PC-9 (cell line): ENCODE measurements around the gene HBB. TPM values are rescaled to one million over a fixed set of nuclear protein-coding genes. Genes with fewer than 3 reads are reported as not detected.

Experiments
- BruUV-seq: library from RNA; stranded (reverse); fragments of 400-500 nt; replicated peaks from 2 replicates; lab custom pipeline; 2021; lab: Mats Ljungman, UMichigan
- CTCF ChIA-PET: fragments of 300-600 bp; sonication (Branson Sonifier 250); formaldehyde crosslinking; loops from one replicate; lab custom pipeline; 2022; ENCODE audit warnings: antibody characterized with exemption; lab: Charles Lee
- POLR2A ChIA-PET: fragments of 300-600 bp; sonication (Branson Sonifier 250); formaldehyde crosslinking; loops from one replicate; lab custom pipeline; 2022; ENCODE audit warnings: antibody characterized with exemption; ENCODE audit not compliant: unreplicated experiment; lab: Charles Lee
- DNase-seq, 2 experiments: peaks; one replicate each; pipeline versions ENCODE4 v3.0.0 to v3.0.0-alpha.2; 2015 to 2022; ENCODE audit warnings: mixed read lengths in 1 of 2
- H2AFZ ChIP-seq: fragments of 200-600 bp; sonication (generic); 2 replicates; pipeline ENCODE4 v1.8.1; 2017; ENCODE audit warnings: antibody characterized with exemption
- H3F3A ChIP-seq: fragments of 200-600 bp; sonication (generic); 2 replicates; pipeline ENCODE4 v1.8.1; 2017; ENCODE audit warnings: antibody characterized with exemption, mild to moderate bottlenecking, low read depth; ENCODE audit not compliant: insufficient read depth
- H3K27ac ChIP-seq: fragments of 200-600 bp; sonication (generic); 2 replicates; pipeline ENCODE4 v1.6.1; 2016; ENCODE audit warnings: mixed run types
- H3K27me3 ChIP-seq: fragments of 200-600 bp; sonication (generic); 2 replicates; pipeline ENCODE4 v1.6.1; 2016; ENCODE audit warnings: low read depth, mixed run types; ENCODE audit not compliant: insufficient read depth
- H3K36me3 ChIP-seq: fragments of 200-600 bp; sonication (generic); 2 replicates; pipeline ENCODE4 v1.6.1; 2016; ENCODE audit warnings: low read depth, mixed run types
- H3K4me1 ChIP-seq: fragments of 200-600 bp; sonication (generic); replicated peaks from 2 replicates; pipeline ENCODE4 v1.6.1; 2016; ENCODE audit warnings: mixed run types; ENCODE audit not compliant: insufficient read depth
- H3K4me2 ChIP-seq: fragments of 200-600 bp; sonication (generic); 2 replicates; pipeline ENCODE4 v1.6.1; 2017; ENCODE audit warnings: mixed run types
- H3K4me3 ChIP-seq: fragments of 200-600 bp; sonication (generic); 2 replicates; pipeline ENCODE4 v1.6.1; 2016; ENCODE audit warnings: mixed run types
- H3K79me2 ChIP-seq: fragments of 200-600 bp; sonication (generic); 2 replicates; pipeline ENCODE4 v1.6.1; 2017; ENCODE audit warnings: low read depth, mixed run types
- H3K9me2 ChIP-seq: fragments of 200-600 bp; sonication (generic); 2 replicates; pipeline ENCODE4 v1.8.1; 2017; ENCODE audit warnings: mild to moderate bottlenecking; ENCODE audit not compliant: insufficient read depth
- H3K9me3 ChIP-seq: fragments of 200-600 bp; sonication (generic); 2 replicates; pipeline ENCODE4 v1.8.1; 2016; ENCODE audit warnings: low read depth; ENCODE audit not compliant: insufficient read depth
- H4K20me1 ChIP-seq: fragments of 200-600 bp; sonication (generic); 2 replicates; pipeline ENCODE4 v1.8.1; 2017; ENCODE audit not compliant: insufficient read depth
- CTCF ChIP-seq: fragments of 200-600 bp; sonication (generic); conservative IDR thresholded peaks from 2 replicates; pipeline ENCODE4 v1.6.1; 2017; ENCODE audit warnings: mixed run types, antibody characterized with exemption, mild to moderate bottlenecking, moderate library complexity
- EZH2 ChIP-seq: fragments of 200-600 bp; sonication (generic); IDR thresholded peaks from 2 replicates; pipeline ENCODE4 v1.8.0; 2017; ENCODE audit warnings: antibody characterized with exemption, low read depth
- intact Hi-C: fragments of 100-400 bp; cut with micrococcal nuclease; formaldehyde crosslinking; loops from one replicate; pipeline ENCODE4 v1.10.0; 2022; ENCODE audit not compliant: unreplicated experiment
- total RNA-seq: library from RNA; stranded (reverse); gene quantifications from 2 replicates; pipeline ENCODE4 v1.2.3, GENCODE V29; 2021

The HBB gene
- total RNA-seq, 1 experiment from 2014 or later = not detected

GRCh38 chr11:5266609-5267008 lies 39.7 kb upstream of the HBB start:
- no TSS peak for BruUV-seq
- ChIA-PET CTCF (no interaction called here), POLR2A (no interaction called here)
- DNase-seq = no peak
- Histone ChIP-seq H3F3A (no peaks in the 10 kb centered on the region), H3K36me3 (no peaks in the 10 kb centered on the region), H3K79me2 (no peaks in the 10 kb centered on the region), H3K27ac (no peak overlapping the region), H3K9me3 (no peaks in the 10 kb centered on the region), H3K4me1 (no peaks in the 10 kb centered on the region), H3K4me2 (no peak overlapping the region), H3K4me3 (no peak overlapping the region), H4K20me1 (no peaks in the 10 kb centered on the region), H2AFZ (no peak overlapping the region), H3K9me2 (no peaks in the 10 kb centered on the region), H3K27me3 (no peaks in the 10 kb centered on the region)
- intact Hi-C loops = no loop called here
- TF ChIP-seq CTCF = no peak
- TF ChIP-seq EZH2 = no peak

GRCh38 chr11:5265832-5266231 lies 39.0 kb upstream of the HBB start:
- no peaks in the 10 kb centered on the region for H3K79me2 ChIP-seq
- no peaks in the 10 kb centered on the region for H3K36me3 ChIP-seq
- H3F3A ChIP-seq = no peaks in the 10 kb centered on the region
- H3K9me2 ChIP-seq = no peaks in the 10 kb centered on the region
- no peak overlapping the region for H3K4me3 ChIP-seq
- H3K4me1 ChIP-seq = no peaks in the 10 kb centered on the region
- POLR2A ChIA-PET = no interaction called here
- H4K20me1 ChIP-seq = no peaks in the 10 kb centered on the region
- no TSS peak for BruUV-seq
- TF ChIP-seq EZH2 = no peak
- no peak for TF ChIP-seq CTCF
- intact Hi-C loops = no loop called here
- H3K9me3 ChIP-seq = no peaks in the 10 kb centered on the region
- no peak for DNase-seq
- no peak overlapping the region for H3K4me2 ChIP-seq
- H3K27ac ChIP-seq = no peak overlapping the region
- H3K27me3 ChIP-seq = no peaks in the 10 kb centered on the region
- CTCF ChIA-PET = no interaction called here
- H2AFZ ChIP-seq = no peak overlapping the region

- BruUV-seq = no TSS peak
- no peaks in the 10 kb centered on the region for H3F3A ChIP-seq
- H2AFZ ChIP-seq = no peak overlapping the region
- intact Hi-C loops = no loop called here
- no peaks in the 10 kb centered on the region for H3K27me3 ChIP-seq
- H3K9me3 ChIP-seq = no peaks in the 10 kb centered on the region
- no peaks in the 10 kb centered on the region for H3K4me1 ChIP-seq
- no peaks in the 10 kb centered on the region for H3K36me3 ChIP-seq
- no peak overlapping the region for H3K4me2 ChIP-seq
- H3K27ac ChIP-seq = no peak overlapping the region
- DNase-seq = no peak
- POLR2A ChIA-PET = no interaction called here
- CTCF ChIA-PET = no interaction called here
- no peak overlapping the region for H3K4me3 ChIP-seq
- no peaks in the 10 kb centered on the region for H3K79me2 ChIP-seq
- no peaks in the 10 kb centered on the region for H3K9me2 ChIP-seq
- H4K20me1 ChIP-seq = no peaks in the 10 kb centered on the region
- TF ChIP-seq CTCF = no peak
- no peak for TF ChIP-seq EZH2
Observed at GRCh38 chr11:5258543-5259262, 31.8 kb upstream of the HBB start.
